Measurements from ENCODE around the gene ABCC9.

ABCC9 gene

GRCh38 chr12:21769307-21769706, 171.9 kb downstream of the ABCC9 start:
- no peak for DNase-seq

- DNase-seq, result no peak
These were observed 174.8 kb downstream of the ABCC9 start for GRCh38 chr12:21766403-21766802.

GRCh38 chr12:21764950-21765349, 176.3 kb downstream of the ABCC9 start:
- no peak for DNase-seq

GRCh38 chr12:21764065-21764464, 177.2 kb downstream of the ABCC9 start:
- DNase-seq, result no peak

GRCh38 chr12:21763531-21763930, 177.7 kb downstream of the ABCC9 start:
- no peak for DNase-seq

GRCh38 chr12:21759737-21760136, 181.5 kb downstream of the ABCC9 start:
- DNase-seq, result no peak

GRCh38 chr12:21757735-21758134, 183.5 kb downstream of the ABCC9 start:
- no peak for DNase-seq

GRCh38 chr12:21756699-21757098, 184.5 kb downstream of the ABCC9 start:
- no peak for DNase-seq

- DNase-seq, result no peak
These were observed 189.7 kb downstream of the ABCC9 start for GRCh38 chr12:21751517-21751916.

Measured in CD4-positive, alpha-beta T cell treated with Interleukin-10 for 1 hour (primary cell).